Measurements from ENCODE around the gene MPPED1.

MPPED1 gene

DNA sequence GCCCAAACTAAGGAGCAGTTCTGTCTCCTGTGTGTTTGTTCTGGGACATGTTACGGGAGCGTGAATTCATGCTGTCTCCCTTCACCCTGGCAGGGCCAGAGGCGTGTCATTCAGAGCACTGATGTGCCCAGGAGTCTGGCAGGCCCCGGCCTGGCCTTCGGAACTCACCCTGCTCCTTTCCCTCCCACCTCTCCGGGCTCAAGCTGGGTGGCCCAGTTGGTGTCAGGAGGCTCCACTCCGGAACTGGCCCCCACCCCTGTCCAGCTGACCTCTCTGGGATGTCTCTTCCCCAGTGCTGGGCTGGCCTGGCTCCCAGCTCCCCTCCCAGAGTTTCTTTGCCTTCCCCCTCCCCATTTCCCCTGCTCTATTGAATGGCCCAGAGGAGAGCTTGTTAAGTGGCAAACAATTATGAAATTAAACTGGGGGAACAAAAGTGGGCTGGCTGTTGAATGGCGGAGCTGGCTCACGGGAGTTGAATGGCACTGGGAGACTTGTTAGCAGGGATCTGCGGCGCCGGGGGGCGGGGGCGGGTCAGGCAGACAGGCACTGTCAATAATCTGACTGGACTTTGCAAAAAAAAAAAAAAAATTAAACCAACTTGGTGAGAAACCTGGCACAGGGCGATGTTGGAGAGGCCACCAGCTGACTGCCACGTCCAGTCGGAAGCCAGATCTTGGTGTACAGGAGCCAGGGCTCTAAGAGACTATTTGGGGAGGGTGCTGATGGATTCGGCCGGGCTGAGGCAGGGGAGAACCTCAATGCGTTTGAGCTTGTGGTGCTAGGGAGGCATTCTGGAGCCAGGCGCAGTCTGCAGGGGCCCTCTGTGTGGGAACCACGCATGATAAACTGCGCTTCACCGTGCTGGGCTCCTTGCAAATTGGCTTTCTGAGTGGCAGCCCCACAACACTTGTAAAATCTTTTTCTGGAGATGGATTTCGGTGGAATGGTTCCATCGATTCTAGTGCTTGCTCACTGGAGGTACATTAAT lies 1.3 kb downstream of the MPPED1 start:
- no peak for DNase-seq

DNA sequence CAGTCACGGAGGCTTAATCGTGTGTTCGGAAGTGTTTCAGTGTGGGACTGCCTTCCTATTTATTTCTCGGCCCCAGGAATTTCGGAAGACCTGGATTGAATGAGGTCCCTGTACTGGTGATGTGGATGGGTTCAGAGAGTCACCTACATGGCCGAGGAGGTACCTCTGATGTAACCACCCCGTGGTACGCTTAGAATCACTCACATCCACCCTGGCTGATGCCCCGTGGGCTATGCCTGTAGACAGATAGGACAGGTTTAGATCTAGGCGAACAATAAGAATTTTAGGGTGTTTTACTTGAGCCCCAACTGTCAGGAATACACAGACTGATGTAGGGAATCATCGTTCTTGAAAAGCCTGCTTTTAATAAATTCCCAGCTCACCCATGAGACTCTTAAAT lies 2.0 kb downstream of the MPPED1 start:
- no peak for DNase-seq

DNA sequence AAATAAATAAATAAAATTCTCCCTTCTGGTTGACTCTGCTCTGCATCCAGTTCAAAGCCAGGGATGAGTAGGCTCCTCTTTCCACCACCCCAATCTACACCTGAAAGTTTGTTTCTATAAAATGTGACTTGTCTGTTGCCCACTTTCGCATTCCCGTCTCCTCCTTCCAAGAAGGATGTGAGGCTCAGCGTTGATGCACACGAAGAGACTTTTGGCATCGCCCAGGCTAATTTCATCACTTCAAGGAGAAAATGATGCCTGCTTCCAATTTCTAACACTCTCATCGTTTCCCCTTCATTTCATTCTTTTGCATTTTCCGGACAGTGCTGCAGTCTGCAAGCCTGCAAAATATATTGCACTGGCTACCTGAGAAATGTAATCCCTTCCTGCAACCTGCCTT lies 3.9 kb downstream of the MPPED1 start:
- no peak for DNase-seq

DNA sequence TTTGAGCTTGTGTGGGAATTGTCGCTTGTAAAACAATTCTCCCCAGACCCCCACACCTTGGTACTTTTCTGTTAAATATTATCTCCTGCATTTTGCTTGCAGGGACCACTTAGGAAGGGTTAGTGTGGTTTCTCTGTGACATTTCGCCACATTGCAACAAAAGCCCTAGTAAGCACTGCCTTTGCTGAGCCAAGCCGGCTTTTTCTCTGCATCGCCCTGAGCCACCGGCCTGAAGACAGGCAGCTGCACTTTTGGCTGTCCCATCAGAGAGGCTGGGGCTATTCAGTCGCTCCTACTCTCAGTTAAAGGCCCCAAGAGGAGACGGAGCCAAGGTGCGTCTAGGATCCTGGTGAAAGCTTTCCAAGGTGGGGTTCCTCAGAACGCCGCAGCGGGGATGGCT lies 5.7 kb downstream of the MPPED1 start:
- DNase-seq = no peak

DNA sequence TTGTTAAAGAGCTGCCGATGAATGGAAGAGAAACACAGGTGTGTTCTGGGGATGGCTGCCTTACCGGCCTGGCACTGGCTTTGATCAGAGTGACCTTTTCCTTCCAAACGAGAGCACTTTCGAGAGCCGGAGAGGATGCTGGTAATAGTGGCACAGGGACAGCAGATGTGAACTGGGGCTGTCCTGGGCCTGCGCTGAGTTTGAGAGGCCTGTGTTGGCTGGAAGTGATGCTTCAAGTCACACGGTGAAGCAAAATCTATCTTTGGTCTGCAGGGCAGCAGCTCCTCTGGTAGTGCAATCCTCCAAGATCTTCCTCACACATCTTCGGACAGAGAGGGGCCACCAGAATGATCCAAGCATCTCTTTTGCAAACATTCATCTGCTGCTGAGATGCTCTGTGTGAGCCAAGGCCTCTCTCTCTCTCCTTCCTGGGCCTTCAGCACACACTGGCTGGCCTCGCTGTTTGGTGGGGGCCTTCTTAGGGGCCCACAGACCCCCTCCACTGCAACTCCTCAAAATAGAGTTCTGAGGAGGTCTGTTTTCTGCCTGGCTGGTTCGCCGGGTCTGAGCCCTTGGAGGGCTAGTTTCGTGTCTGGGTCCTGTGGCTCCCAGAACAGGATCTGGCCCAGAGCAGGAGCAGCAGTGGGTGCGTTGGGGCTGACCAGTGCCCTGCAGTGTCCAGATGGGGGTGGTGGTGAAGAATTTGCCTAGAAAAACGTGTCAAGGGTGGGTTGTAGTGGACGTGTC lies 6.4 kb downstream of the MPPED1 start:
- DNase-seq = no peak

GRCh38 chr22:43419371-43420080 lies 7.7 kb downstream of the MPPED1 start:
- no peak for DNase-seq

DNA sequence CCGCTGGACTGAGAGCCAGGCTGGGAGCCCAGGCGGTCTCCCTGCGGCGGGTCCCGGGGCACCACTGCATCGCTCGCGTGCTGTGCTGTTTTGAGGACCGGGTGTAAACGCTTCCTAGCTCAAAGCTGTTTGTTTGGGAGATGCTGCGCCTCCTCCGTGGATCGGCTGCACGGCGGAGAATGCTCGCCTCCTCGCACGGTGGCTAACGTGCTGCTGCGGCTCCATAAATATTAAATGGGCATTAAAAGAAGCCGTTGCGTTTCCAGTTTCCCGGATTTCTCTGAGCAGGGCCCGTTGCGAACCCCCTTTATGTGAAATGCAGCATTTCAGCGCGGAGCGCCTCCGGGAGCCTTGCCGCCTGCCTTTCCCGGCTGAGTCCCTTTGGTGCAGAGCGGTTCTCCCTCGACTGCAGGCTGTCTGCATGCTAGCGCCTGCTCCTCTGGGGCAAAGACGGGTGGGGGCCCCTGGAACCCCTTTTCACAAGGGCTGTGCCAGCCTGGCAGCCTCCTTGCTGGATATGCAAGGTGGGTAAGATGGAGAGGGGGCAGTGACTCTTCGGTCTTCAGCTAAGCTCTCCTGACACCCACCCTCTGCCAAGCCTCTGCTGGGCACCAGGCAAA lies 9.3 kb downstream of the MPPED1 start:
- no peak for DNase-seq

DNA sequence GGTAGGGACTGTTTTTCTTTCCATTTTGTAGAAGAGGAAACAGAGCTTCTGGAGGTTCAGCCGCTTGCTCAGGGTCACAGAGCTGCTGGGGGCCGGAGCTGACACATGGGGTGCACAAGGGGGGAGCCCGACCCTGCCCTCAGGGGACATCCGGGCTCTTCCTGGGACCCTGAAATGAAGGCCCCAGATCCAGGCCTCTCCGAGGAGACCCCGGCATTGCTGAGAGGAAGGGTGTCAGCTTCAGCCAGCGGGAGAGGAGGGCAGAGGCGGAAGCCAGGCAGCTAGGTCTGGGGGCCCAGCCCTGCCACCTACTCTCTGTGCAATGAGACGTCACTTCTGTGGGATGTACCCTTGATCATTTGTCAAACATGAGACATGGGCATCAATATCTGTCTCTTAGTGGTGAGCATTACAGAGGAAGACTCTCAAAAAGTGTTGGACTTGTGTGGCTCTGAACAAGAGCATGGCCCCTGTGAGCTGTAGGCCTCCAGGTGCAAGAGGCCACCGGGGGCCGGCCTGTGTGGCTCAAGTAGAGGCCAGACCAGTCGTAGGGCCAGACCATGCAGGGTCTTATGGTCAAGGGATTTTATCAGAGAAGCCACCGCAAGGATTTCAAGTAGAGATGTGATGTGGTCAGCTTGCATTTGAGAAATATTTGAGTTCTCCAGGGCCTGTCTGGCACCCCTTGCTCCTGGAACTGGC lies 10.3 kb downstream of the MPPED1 start:
- DNase-seq = no peak

GRCh38 chr22:43423046-43423445 lies 11.2 kb downstream of the MPPED1 start:
- DNase-seq = no peak

DNA sequence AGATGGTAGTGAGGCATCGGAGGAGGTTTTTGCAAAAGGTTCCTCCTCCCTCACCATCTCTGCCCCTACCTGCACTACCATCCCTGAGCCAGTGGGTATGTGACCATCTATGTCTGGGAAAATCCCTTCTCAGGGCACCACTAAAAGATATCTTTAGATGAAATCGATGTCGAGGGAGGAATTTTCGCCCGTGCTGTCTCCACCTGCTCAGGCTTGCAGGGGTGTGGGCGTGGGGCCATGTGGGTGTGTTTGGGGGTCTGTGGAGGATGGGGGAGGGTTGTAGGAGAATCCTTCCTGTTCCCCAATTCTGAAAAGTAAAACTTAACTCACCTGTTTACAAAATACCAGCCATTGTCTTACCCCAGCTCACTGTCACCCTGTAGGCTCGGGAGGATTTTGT lies 12.4 kb downstream of the MPPED1 start:
- no peak for DNase-seq

- DNase-seq = no peak
These were observed 13.1 kb downstream of the MPPED1 start for GRCh38 chr22:43424666-43425630.

DNA sequence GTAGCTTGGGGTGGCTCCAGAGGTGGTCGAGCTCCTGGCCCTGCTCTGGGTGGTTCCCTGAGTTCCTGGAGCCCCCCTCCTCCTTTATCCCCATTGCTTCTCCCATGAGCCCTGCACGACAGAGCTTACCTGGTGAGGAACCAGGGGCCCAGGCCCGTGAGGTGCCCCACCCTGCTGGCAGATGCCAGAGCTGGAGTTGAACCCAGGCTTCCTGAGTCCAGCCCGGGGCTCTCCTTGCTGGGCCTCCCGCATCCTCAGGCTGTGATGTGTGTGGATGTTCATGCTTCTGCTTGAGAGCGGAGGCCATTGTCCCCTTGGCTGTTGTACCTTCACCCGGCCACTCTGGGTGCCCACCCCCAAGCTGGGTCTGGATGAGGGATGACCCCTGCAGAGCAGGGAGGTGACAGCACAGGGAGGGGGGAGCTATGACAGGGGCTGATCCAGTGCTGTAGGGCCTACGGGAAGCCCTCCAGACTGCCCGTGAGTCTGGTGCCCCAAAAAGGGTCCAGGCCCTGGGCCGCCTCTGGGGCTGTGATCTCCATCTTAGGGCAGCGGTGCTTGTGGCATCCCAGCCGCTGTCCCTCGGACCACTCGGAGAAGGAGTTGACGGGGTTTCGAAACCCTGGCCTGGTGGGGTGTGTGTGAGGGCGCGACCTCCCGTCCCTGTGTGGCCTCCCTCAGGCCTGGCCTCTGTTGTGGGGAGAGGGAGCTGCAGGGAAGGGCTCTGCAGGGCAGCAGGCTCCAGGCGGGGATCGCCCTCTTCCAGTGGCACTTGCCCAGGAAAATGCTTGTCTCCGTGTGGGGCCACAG lies 14.4 kb downstream of the MPPED1 start:
- no peak for DNase-seq

- no peak for DNase-seq
These were observed 15.0 kb downstream of the MPPED1 start for GRCh38 chr22:43426816-43427215.

- no peak for DNase-seq
These were observed 15.6 kb downstream of the MPPED1 start for GRCh38 chr22:43427296-43428004.

DNA sequence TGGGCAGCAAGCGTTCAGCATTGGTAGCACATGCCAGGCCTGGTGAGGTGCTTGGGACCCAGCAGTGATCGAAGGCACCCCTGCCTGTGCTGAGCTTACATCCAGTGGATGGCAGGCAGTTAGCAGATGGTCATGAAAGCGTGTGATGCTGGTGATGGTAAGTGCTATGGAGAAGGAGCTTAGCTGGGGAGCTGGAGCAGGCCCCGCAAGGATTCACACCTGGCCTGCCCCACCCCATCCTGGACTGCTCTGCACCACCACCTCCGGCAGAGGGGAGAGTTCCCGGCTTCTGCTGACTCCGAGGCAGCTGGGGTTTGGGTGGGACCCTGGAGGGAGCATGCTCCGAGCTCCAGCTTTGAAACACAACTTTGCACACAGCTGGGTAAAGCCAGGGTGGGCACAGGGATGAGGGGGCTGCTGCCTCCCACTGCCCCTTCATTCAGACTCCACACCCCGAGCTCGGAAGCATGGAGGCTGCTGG lies 16.2 kb downstream of the MPPED1 start:
- no peak for DNase-seq

- no peak for DNase-seq
These were observed 16.7 kb downstream of the MPPED1 start for GRCh38 chr22:43428521-43428920.

- no peak for DNase-seq
These were observed 17.6 kb downstream of the MPPED1 start for GRCh38 chr22:43429426-43429825.

- DNase-seq = no peak
These were observed 20.2 kb downstream of the MPPED1 start for GRCh38 chr22:43431808-43432554.

Measured in stimulated activated naive CD4-positive, alpha-beta T cell treated with Interleukin-2 at 50 U/mL for 16 hours (primary cell).